Peyer's patch (tissue), 4 donors: ENCODE results near the gene ZNF385A. TPM values are rescaled to one million over a fixed set of nuclear protein-coding genes. Genes with fewer than 3 reads are reported as not detected.
"Not testable (repeated sequence)": the region's sequence is repeated elsewhere in the genome, so short reads cannot be mapped to it uniquely, and the experiment has no call there.

Experiments used
- DNase-seq, 3 donors: peaks; one replicate each; pipeline ENCODE4 v3.0.0-alpha.2; 2017 to 2019
- H3K27ac ChIP-seq, 4 donors: fragments of 200-600 bp; sonication (generic); one replicate each; pipeline ENCODE4 v1.5.1; 2016 to 2019
- H3K27me3 ChIP-seq, 2 donors: fragments of 200-600 bp; sonication (generic); one replicate each; pipeline ENCODE4 v1.5.1; 2019
- H3K36me3 ChIP-seq, 3 donors: fragments of 200-600 bp; sonication (generic); one replicate each; pipeline ENCODE4 v1.5.1; 2016 to 2019
- H3K4me1 ChIP-seq, 4 donors: fragments of 200-600 bp; sonication (generic); one replicate each; pipeline ENCODE4 v1.5.1; 2016 to 2019
- H3K4me3 ChIP-seq, 4 donors: fragments of 200-600 bp; sonication (generic); 1 replicate in 3 of 4; 2 replicates in 1 of 4; pipeline ENCODE4 v1.5.1; 2016 to 2019; ENCODE audit warnings: mild to moderate bottlenecking in 1 of 4
- H3K9me3 ChIP-seq, 4 donors: fragments of 200-600 bp; sonication (generic); one replicate each; pipeline ENCODE4 v1.5.1; 2016 to 2019; ENCODE audit warnings: mild to moderate bottlenecking in 1 of 4
- POLR2A ChIP-seq, 2 donors: fragments of 450-650 bp; IDR thresholded peaks; one replicate each; pipeline ENCODE4 v1.5.1; 2017; ENCODE audit warnings: antibody characterized with exemption in 2 of 2, mild to moderate bottlenecking in 2 of 2, moderate library complexity in 2 of 2
- small RNA-seq, 2 donors: library from RNA; depleted of rRNA; stranded (forward); fragments of <200 nt; gene quantifications; one replicate each; pipeline ENCODE3, GENCODE V24; 2016
- total RNA-seq, 4 donors: library from RNA; depleted of rRNA; stranded (reverse); fragments of >200 nt; gene quantifications; one replicate each; pipeline ENCODE4 v1.1.0, GENCODE V29; 2016
- TF ChIP-seq, protein P1 (sequence below), 6 experiments: fragments of 450-650 bp in 4 of 6; fragments of 200-600 bp in 2 of 6; sonication (generic) in 1 of 6; IDR thresholded peaks; one replicate each; pipeline ENCODE4 v1.5.1; 2017 to 2019; ENCODE audit warnings: antibody characterized with exemption in 6 of 6, mild to moderate bottlenecking in 3 of 6, moderate library complexity in 1 of 6

Gene ZNF385A
- total RNA-seq, 4 donors from 2014 or later = 7.3 to 28.1 (median 9.7) TPM

DNA sequence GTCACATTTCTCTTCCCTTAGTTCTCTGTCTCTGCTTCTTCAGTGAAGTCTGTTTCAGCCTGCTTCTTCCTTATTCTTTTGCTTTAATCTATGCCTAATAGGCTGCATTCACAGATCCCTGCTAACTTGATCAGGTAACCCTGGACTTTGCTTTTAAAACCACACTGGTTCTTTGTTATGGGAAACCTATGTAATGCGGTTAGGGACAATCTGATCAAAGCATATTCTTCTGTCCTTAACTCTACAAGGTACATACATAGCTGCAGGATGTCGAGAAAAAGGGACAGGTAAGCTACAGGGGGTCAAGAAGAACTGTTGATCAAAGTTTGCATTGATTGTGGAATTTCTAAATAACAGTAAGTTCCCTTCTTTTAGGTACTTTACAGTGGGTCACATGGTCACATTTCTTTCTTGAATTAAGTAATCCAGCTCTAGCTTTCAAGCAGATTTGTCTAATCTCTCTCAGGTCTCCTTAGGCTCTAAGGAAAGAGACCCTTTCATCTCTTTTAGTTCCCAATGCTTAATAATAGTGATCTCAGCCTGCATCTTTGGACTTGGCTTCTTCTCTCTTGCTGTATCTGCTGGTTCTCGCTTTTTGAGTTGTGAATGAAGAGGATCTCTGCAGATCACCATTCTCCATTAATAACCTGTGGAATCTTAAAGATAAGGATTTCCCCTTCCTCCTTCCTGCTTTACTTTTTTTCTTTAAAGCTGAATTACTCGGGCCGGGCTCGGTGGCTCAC lies 55.8 kb downstream of the ZNF385A start:
- DNase-seq = no peak
- TF ChIP-seq, protein P1, sequence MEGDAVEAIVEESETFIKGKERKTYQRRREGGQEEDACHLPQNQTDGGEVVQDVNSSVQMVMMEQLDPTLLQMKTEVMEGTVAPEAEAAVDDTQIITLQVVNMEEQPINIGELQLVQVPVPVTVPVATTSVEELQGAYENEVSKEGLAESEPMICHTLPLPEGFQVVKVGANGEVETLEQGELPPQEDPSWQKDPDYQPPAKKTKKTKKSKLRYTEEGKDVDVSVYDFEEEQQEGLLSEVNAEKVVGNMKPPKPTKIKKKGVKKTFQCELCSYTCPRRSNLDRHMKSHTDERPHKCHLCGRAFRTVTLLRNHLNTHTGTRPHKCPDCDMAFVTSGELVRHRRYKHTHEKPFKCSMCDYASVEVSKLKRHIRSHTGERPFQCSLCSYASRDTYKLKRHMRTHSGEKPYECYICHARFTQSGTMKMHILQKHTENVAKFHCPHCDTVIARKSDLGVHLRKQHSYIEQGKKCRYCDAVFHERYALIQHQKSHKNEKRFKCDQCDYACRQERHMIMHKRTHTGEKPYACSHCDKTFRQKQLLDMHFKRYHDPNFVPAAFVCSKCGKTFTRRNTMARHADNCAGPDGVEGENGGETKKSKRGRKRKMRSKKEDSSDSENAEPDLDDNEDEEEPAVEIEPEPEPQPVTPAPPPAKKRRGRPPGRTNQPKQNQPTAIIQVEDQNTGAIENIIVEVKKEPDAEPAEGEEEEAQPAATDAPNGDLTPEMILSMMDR (IDR thresholded peaks at IDR 0.05) = no peak
- TF ChIP-seq POLR2A (IDR thresholded peaks at IDR 0.05) = no peak
- Histone ChIP-seq H3K4me1 (peaks cover 0 to 59% (median 7%) of the 10 kb centered on the region in 4 donors), H3K27me3 (no peaks in the 10 kb centered on the region), H3K4me3 (no peak overlapping the region), H3K9me3 (no peaks in the 10 kb centered on the region), H3K36me3 (peaks cover 0 to 5% (median 0%) of the 10 kb centered on the region in 3 donors), H3K27ac (peak overlapping the region in 2 of 4 donors; percentile 4 to 43)

DNA sequence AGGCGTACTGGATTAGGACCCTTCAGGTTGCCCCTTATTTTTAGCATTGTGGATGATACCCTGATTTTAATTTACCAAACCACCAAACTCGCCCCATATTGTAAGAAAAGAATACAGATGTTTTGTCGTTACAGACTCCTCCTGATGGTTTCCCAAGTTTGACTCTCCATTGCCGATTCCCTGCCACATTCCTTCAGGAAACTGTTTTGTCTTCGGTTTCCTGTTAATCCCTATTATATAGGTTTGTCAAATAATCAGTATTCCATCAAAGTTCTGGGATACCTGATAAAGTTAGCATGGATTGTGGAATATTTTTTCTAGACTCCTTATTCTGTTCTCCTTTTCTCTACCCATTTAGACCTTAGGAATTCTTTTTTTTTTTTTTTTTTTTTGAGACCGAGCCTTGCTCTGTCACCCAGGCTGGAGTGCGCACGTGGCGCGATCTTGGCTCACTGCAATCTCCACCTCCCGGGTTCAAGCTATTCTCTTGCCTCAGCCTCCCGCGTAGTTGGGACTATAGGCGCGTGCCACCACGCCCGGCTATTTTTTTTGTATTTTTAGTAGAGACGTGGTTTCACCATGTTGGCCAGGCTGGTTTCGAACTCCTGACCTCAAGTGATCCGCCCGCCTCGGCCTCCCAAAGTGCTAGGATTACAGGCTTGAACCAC lies 59.0 kb downstream of the ZNF385A start:
- not testable (repeated sequence) for H3K27me3 ChIP-seq, H3K9me3 ChIP-seq, DNase-seq, H3K36me3 ChIP-seq
- Histone ChIP-seq H3K4me3 (peak overlapping the region; percentile 49 to 83 (median 66)), H3K4me1 (peaks cover 0 to 52% (median 7%) of the 10 kb centered on the region in 4 donors), H3K27ac (peak overlapping the region; percentile 70 to 91 (median 80))

DNA sequence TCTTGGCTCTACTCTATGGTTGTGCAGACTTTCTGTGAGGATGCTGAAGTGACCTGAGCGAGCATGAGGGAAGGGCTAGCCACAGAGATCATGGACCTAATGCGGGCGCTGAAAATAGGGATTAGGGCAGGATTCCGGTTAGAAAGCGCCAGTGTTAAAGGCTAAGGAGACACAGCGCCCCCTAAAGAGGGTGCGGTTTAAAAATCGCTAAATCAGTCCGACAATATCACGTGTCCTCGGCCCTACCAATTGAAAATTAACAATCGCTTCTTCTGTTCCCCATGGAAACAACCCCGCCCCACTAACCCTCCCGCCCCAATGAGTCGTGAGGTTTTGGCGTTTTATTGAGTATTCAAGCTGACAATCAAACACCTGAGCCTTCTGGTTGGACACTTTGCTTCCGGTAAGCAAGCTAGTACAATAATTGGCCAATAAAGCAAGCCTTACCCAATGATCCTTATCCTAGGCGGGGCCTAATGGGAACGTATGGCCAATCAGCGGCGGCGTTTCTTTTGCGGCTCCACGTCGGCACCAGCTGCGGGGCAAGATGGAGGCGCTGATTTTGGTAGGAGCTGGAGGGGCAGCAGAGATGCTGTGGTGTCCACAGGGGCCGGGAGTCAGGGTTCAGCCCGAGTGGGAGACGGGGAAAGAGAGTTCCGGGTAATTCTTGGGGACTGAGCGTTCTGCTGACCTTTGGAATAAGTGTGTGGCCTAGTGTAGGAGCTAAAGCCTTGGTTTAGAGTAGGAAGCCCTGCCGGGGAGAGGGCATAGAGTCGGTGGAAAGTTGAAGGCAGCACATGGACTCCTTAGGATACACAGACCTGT lies 59.7 kb downstream of the ZNF385A start, which contains the start of gene COPZ1:
Gene COPZ1, plus strand, starts transcription at position 515 of the 825 bp plus-strand sequence. Its CDS starts 33 bp downstream, at position 548.
- Histone ChIP-seq H3K36me3 (peaks cover 0 to 5% (median 0%) of the 10 kb centered on the region in 3 donors), H3K4me1 (peaks cover 0 to 44% (median 7%) of the 10 kb centered on the region in 4 donors), H3K27me3 (no peaks in the 10 kb centered on the region), H3K9me3 (no peaks in the 10 kb centered on the region), H3K4me3 (peak within 1 kb of the TSS; percentile 49 to 83 (median 66)), H3K27ac (peak within 1 kb of the TSS; percentile 70 to 91 (median 80))
- DNase-seq = peak; percentile 94 to 98 (median 94)
- TF ChIP-seq, protein P1 (IDR thresholded peaks at IDR 0.05) = peak; percentile 70 to 81 (median 77)
- TF ChIP-seq POLR2A (IDR thresholded peaks at IDR 0.05) = peak; percentile 33 to 79

- Histone ChIP-seq H3K4me1 (peaks cover 0 to 11% (median 6%) of the 10 kb centered on the region in 4 donors), H3K9me3 (no peaks in the 10 kb centered on the region), H3K4me3 (no peak overlapping the region), H3K27me3 (no peaks in the 10 kb centered on the region), H3K27ac (no peak overlapping the region), H3K36me3 (no peaks in the 10 kb centered on the region)
- TF ChIP-seq, protein P1 (IDR thresholded peaks at IDR 0.05) = no peak
- TF ChIP-seq POLR2A (IDR thresholded peaks at IDR 0.05) = no peak
- DNase-seq = no peak
These were observed 63.2 kb downstream of the ZNF385A start for GRCh38 chr12:54321363-54321762.

Small RNA genes within 50 kb of the gene (small RNA-seq; reads per million reads assigned to genes)
- gene MIR148B (20.3 to 93.8 reads per million in 2 donors), gene RN7SL744P (0 reads per million in 2 donors)

Other genes with a start within 250 kb of the ZNF385A start
- gene SMUG1, start 195.7 kb downstream of the ZNF385A start, total RNA-seq = 10 to 100 TPM; 37.7 to 86.6 (median 54.2) TPM
- 10 to 100 TPM; 14.9 to 33.0 (median 20.4) TPM for gene CBX5, start 104.6 kb downstream of the ZNF385A start, total RNA-seq
- gene HNRNPA1, start 104.0 kb downstream of the ZNF385A start, total RNA-seq = 100 to 1,000 TPM; 198 to 703 (median 254) TPM
- gene NFE2, start 83.7 kb downstream of the ZNF385A start, total RNA-seq = not detected
- gene COPZ1, start 59.6 kb downstream of the ZNF385A start, total RNA-seq = 10 to 100 TPM; 42.4 to 66.9 (median 54.2) TPM
- not detected for gene GPR84, start 20.2 kb downstream of the ZNF385A start, total RNA-seq
- gene ITGA5, start 34.5 kb upstream of the ZNF385A start, total RNA-seq = 10 to 100 TPM; 21.0 to 78.4 (median 44.5) TPM
- 1 to 10 TPM in 1 of 4 donors, not detected in 3; 1.8 TPM for gene GTSF1, start 88.9 kb upstream of the ZNF385A start, total RNA-seq
- 10 to 100 TPM in 2 of 4 donors, 1 to 10 TPM in 2; 7.4 to 33.8 (median 10.4) TPM for gene NCKAP1L, start 113.0 kb upstream of the ZNF385A start, total RNA-seq
- 1 to 10 TPM in 3 of 4 donors, under 1 TPM in 1; 0.88 to 9.1 (median 2.9) TPM for gene PDE1B, start 164.9 kb upstream of the ZNF385A start, total RNA-seq
- gene PPP1R1A, start 203.9 kb upstream of the ZNF385A start, total RNA-seq = 1 to 10 TPM; 1.1 to 4.1 (median 1.8) TPM